RWPE1 (cell line): Measurements from ENCODE around the gene RALGDS.
A peak's percentile ranks its signal among the peaks of the same experiment; 100 is the strongest.

ENCODE experiments used
- CTCF ChIA-PET: fragments of 350-600 bp; sonication (Branson Sonifier 250); formaldehyde crosslinking; extraction: SDS; loops from one replicate; lab custom pipeline; 2021; lab: Yijun Ruan, JAX
- POLR2A ChIA-PET: fragments of 400-600 bp; formaldehyde crosslinking; extraction: SDS; loops from one replicate; lab custom pipeline; 2020; ENCODE audit warnings: antibody characterized with exemption; ENCODE audit not compliant: low non-redundant PET; lab: Yijun Ruan, JAX
- DNase-seq: peaks from one replicate; pipeline ENCODE4 v3.0.0; 2012; ENCODE audit warnings: low spot score
- H3K27ac ChIP-seq: fragments of 450-650 bp; 2 replicates; pipeline ENCODE4 v1.5.1; 2017
- CTCF ChIP-seq: fragments of 450-650 bp; conservative IDR thresholded peaks from 2 replicates; pipeline ENCODE4 v1.5.1; 2017; ENCODE audit warnings: low read depth, mild to moderate bottlenecking

Gene RALGDS

GRCh38 chr9:133111808-133112662, 9.0 kb downstream of the RALGDS start:
- CTCF ChIA-PET = interaction anchor here (1.2 to 7.8 kb wide), 5 partner anchors 10 to 63 kb away, joined by 3 to 58 read pairs (median 8); no protein-coding TSS in a partner anchor
- peak overlapping the region; percentile 93 for H3K27ac ChIP-seq

GRCh38 chr9:133109931-133110650, 10.9 kb downstream of the RALGDS start:
- ChIA-PET POLR2A (no interaction called here), CTCF (interaction anchor here (0.6 to 7.8 kb wide), 4 partner anchors 8 to 61 kb away, joined by 3 to 58 read pairs (median 6); no protein-coding TSS in a partner anchor)
- H3K27ac ChIP-seq = peak overlapping the region; percentile 2; the same call in 1 of the 2 replicates
- DNase-seq = no peak
- TF ChIP-seq CTCF = no peak

More at GRCh38 chr9:133111808-133112662, 9.0 kb downstream of the RALGDS start:
- POLR2A ChIA-PET = interaction anchor here (1.2 kb wide), 1 partner anchor 9 kb away, joined by 4 read pairs; the partner anchor contains the start of gene RALGDS
- TF ChIP-seq CTCF = no peak
- DNase-seq = no peak

DNA sequence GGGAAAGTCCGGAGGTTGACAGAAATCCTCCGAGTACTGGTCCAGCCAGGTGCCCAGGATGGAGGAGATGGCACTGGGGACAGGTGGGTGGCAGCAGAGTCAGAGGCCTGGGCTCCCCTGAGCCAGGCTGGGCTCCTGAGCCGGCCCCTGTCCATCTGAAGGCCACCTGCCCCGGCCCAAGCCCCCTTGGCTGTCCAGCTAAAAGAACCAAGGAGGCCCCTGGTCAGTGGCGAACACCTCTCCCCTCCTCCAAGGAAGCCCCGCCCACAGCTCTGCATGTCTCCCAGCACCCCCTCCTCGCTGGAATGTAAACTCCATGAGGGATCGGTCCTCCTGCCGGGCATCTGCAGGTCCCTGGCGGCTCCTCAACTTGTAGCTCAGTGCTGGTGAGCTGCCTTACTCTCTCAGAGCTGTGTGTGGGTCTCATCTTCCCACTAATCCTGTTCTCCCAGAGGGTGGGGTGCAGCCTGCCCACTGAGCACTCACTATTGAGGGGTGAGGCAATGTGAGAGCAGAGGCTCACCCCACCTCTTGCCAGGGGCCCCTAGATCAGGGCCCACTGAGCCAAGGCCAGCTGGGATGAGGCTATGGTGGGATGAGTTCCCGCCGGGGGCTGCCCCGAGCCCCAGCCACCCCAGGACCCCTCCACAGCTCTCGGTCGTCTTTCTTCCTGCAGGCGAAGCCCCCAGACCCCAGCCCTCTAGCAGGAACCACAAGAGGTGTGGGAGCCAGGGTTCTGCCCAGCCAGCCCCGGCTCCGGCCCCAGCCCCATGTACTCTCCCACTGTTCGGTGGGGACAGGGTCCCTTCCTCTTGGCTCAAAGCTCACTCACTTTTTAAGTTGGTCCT, 12.0 kb downstream of the RALGDS start:
- ChIA-PET POLR2A (no interaction called here), CTCF (interaction anchor here (0.6 to 7.8 kb wide), 5 partner anchors 13 to 60 kb away, joined by 3 to 58 read pairs (median 4); no protein-coding TSS in a partner anchor)
- peak overlapping the region; percentile 30 for H3K27ac ChIP-seq
- no peak for TF ChIP-seq CTCF
- DNase-seq = no peak

- ChIA-PET POLR2A (no interaction called here), CTCF (interaction anchor here (0.7 to 7.8 kb wide), 4 partner anchors 35 to 59 kb away, joined by 3 to 58 read pairs (median 20); no protein-coding TSS in a partner anchor)
- peak overlapping the region; percentile 30 for H3K27ac ChIP-seq
- no peak for DNase-seq
- no peak for TF ChIP-seq CTCF
These were observed 12.9 kb downstream of the RALGDS start for GRCh38 chr9:133107961-133108793.

GRCh38 chr9:133107245-133107722, 13.8 kb downstream of the RALGDS start:
- TF ChIP-seq CTCF = no peak
- POLR2A ChIA-PET = no interaction called here
- DNase-seq = no peak
- CTCF ChIA-PET = interaction anchor here (0.5 to 3.0 kb wide), 4 partner anchors 37 to 61 kb away, joined by 3 to 31 read pairs (median 14); no protein-coding TSS in a partner anchor
- peak overlapping the region; percentile 30 for H3K27ac ChIP-seq
